Islet of Langerhans (tissue), 1 donor: ENCODE data around the gene TSPAN9.

Experiments used
- FAIRE-seq: peaks from one replicate; lab custom pipeline; 2011; peaks lifted over from hg19 to GRCh38; lab: Jason Lieb, UNC

The TSPAN9 gene

DNA sequence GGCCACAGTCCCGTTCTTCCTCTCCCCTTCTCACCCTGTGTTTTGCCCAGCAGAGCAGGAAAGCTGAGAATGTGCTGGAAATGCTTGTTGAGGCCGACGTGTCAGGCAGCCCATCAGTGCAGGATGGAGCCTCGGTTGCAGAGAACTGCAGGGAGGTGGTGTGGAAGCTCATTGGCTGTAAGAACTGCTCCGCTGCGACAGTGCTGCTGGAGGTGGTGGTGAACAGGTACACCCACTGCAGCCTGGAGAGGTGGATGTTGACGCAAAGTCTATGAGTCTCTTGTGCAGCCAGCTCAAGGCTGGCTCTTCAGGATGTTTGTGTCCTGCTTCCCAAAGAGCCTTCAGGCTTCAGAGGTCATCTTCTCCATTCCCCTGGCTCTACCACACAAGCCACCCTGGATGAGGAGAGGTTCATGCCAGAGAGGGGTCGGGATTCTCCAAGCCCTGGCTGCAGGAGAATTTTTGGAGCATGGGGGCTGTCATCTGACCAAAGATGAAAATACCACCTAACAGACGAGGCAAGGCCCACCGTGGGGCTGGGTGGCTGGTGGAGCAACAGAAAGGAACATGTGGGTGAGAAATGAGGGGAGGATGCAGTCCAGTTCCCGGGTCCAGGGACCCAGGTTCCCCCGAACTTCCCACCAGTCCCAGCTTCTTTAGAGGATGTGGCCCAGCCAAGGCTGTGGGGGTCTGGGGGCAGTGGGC, 239.7 kb downstream of the TSPAN9 start:
- FAIRE-seq: no peak

DNA sequence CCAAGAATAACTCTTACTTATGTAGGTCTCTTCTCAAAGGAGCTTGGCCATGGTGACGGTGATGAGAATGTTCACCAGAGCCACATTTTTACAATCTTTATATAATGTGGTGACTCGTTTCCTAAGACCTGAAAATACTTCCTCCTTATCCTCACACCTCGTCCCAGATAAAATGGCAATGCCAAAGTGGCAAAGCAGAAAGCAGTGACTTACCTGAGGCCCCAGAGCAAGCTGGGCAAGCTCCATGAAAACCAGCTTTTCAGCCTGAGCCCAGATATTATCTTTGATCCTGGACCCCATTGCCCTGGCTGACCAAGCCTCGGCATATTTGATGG, 240.3 kb downstream of the TSPAN9 start:
- no peak for FAIRE-seq

DNA sequence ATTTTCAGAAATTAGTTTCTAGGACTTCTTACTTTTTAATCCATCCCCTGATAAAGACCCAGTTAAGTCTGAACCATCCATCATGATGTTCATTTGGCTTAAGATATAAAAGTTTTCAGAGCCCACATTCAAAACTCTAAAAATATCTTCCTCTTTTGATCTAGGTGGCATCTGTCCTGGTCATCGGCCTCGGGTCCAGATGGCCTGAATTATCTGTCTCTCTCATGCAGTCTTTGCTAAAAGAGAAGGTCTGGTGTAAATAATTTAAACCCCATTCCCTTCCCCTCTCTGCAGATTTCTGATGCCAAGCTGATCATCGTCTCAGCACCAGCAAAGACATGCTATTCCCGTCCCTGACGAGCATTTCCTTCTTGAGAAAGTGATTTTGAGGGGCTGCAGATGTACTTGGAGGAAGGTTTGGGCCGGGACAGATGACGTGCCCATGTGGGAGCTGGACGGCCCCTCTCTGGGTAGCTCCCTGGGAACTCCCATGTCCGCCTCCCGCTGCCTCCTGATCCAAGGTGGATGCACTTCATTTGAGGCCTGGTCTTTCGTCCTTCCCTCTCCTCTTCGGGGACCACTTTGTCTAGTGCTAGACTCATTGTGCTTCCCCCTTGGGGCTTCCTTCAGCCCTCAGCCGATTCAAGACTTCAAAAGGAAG, 240.8 kb downstream of the TSPAN9 start:
- no peak for FAIRE-seq

DNA sequence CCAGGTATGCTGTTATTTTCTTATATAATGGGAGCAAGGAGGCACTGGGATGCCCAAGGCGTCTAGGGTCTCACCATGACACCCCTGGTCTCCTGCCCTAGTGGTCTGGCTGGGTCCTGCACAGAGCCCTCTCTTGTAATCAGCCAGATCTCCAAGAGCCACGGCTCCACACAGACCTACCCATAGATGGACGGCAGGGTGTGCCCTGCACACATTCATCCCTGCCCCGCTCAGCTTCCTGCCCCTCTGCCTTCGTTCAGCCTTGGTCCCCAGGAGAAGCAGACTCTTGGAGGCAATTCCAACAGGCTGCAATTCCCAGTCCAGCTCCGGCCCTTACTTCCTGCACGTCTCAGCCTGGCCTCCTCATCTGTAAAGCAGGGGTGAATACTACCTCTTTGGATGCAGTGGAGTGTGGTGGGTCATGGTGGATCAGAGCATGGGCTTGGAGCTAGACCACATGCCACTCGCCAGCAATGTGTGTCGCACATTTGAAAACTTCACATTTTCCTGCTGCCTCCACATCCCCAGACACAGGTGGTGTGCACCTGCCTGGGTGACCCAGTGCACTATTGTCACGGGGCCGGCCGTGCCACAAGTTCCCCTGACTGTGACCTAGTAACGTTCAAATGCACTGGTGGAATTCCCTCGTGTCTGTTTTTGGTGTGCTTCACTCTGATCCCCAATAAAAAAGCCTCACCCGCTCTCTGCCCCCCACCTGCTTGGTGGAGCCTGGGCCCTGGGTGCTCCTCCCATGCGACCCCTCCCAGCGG, 242.7 kb downstream of the TSPAN9 start:
- FAIRE-seq: no peak

GRCh38 chr12:3320881-3321509, 243.8 kb downstream of the TSPAN9 start:
- FAIRE-seq: no peak

GRCh38 chr12:3321881-3322280, 244.7 kb downstream of the TSPAN9 start:
- no peak for FAIRE-seq

DNA sequence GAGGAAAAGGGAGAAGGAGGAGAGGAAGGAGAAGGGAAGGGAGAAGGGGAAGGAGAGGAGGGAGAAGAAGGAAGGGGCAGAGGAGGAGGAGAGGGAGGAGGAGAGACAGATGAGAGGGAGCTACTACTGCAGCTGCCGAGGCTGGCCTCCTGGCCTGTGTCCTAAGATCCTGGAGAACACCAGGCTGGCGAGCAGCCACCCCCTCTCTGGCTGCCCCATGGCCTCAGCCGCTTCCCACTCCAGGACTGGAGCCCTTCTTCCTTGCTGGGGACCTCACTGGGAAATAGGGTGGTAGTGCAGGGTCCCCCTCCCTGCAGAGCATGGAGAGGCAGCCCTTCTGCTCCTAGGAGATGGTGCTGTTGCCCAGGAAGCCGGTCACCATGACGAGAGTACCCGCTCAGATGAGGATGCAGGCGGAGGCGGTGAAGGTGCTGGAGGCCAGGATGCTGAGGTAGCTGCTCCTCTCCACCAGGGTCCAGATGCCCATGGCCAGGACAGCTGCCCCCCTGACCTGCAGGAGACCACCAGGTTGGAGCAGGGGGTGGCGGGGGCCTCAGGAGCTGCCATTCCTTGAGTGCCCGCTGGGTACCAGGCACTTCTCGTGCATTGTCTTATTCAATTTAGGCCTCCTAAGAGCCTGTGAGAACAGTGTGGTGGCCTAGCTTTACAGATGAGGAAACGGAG, 246.0 kb downstream of the TSPAN9 start:
- no peak for FAIRE-seq

- FAIRE-seq: no peak
These were observed 248.6 kb downstream of the TSPAN9 start for GRCh38 chr12:3325736-3326135.

DNA sequence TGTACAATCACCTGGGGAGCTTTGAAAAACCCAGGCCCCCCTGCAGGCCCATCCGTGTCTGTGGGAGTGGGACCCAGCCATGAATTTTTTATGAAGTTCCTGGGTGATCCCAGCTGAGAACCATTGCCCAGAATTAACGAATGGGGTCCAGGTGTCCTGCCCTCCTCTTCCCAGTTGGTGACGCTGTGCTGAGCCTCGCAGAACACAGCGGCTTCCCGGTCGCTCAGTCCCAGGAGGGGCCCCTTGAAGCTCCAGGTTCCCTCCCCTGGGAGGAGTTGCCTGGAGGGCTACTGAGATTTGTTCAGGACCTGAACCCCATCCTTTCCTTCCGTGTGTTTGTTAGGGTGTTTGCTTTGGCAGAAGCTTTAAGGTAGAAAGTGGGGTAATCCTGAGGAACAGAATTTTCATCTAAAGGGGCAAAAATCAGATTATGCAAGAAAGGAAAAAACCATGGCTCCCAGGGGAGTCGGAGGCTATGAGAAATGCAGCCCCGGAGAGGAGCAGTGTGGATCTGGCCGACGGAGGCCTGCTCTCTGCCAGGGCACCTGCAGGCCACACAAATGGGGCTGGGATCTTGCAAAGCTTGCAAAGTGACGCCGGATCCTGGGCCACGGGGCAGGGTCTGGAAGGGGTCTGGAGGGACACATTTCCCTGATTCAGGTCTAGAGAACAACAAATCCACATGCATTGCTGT, 249.1 kb downstream of the TSPAN9 start:
- FAIRE-seq: no peak

- FAIRE-seq: no peak
These were observed 249.9 kb downstream of the TSPAN9 start for GRCh38 chr12:3326850-3327780.

GRCh38 chr12:3328081-3328480, 250.9 kb downstream of the TSPAN9 start:
- FAIRE-seq: no peak

- no peak for FAIRE-seq
These were observed 251.4 kb downstream of the TSPAN9 start for GRCh38 chr12:3328571-3328970.

DNA sequence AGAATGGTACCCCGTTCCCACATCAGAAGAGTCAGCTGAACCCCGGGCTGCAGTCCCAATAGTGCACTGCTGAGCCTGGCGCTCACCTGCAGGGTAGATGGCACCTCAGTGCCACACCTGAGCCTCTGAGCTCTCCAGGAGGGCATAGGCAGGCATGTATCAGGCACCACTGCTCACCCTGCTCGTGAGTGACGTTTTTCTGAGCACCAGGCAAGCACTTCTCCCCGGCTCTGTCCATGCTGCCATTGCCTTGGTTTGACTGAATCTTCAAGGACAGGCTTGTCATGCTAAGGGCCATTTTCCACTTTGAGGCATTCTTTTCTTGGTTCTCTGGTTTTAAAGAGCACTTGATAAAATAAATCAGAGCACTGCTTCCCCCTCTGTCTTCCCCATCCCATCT, 252.2 kb downstream of the TSPAN9 start:
- FAIRE-seq: no peak

- no peak for FAIRE-seq
These were observed 253.9 kb downstream of the TSPAN9 start for GRCh38 chr12:3330976-3331510.

DNA sequence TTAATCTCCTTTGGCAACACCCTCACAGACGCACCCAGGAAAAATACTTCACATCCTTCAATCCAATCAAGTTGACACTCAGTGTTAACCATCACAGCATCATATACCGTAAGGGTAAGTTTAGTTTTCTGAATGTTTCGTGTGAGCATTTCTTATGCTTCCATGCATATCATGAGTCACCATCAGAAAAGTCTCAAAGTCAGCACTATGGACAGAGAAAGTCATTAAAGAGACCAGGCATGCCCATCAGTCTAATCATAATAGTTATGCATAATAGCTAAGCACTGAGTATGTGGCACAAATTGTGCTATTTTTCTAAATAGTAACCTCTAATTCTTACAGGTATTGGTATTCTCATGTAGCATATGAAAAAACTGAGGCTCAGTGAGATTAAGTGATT, 255.0 kb downstream of the TSPAN9 start:
- no peak for FAIRE-seq

DNA sequence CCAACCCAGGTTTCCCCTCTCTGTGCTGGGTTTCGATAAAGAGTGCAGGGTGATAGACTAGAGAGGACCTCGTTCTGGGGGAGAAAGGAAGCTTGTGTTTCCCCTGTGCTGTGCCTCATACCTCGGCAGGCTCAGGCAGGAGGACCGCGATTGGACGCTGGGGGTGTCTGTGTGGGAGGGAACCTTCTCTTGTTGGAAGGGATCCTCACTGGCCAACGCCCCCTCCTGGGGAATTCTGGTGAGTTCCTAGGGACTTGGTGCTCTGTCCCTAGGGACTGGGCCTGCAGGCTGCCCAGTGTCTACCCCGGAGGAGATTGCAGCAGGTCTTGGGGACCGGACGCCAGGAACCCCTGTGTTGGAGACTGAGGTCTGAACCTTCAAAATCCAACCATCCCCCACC, 256.4 kb downstream of the TSPAN9 start:
- FAIRE-seq: no peak

DNA sequence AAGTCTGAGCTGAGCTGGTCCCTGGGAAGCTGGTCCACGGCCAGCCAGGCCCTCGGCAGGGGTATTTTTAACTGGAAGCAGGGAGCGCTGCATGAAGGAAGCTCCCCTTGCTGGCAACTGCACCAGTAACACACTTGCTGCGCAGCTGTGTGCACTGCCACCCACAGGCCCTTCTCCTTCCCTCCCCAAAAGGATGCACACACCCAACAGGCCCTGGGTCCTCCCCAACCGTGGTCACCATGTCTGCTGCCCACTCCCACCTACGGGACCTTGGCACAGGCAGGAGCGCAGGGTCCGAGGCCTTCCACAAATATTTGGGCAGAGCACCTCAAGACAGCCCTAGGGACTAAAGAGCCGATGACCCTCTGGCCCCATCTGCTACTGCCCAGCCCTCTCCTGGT, 256.8 kb downstream of the TSPAN9 start:
- no peak for FAIRE-seq

DNA sequence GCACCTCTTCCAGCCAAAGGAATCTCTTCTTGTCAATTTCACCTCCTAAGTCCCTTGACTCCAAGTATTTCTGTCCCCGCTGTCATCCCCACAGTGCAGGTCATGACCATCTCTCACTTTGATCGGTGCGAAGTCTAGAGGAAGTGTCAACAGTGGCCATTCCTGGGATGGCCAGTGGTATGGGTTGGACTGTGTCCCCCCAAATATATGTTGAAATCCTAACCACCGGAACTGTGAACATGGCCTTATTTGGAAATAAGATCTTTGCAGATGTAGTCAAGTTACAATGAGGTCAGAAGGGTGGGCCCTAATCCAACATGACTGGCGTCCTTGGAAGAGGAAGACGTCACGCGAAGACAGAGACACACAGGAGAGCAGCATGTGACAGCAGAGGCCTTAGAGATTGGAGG, 257.9 kb downstream of the TSPAN9 start:
- FAIRE-seq: no peak
